Cardiac muscle cell (in vitro differentiated cells and primary cell): ENCODE data around the gene GATB. TPM values are rescaled to one million over a fixed set of nuclear protein-coding genes. Genes with fewer than 3 reads are reported as not detected.

Experiments
- DNase-seq, 2 donors: peaks; one replicate each; pipeline versions ENCODE4 v3.0.0 to v3.0.0-alpha.2; 2010 to 2017; ENCODE audit warnings: low read depth in 1 of 2, low spot score in 1 of 2
- H3K27ac ChIP-seq: fragments of 200-600 bp; sonication (generic); 2 replicates; pipeline ENCODE4 v1.5.1; 2016
- H3K27me3 ChIP-seq: fragments of 200-600 bp; sonication (generic); 2 replicates; pipeline ENCODE4 v1.6.0; 2016; ENCODE audit warnings: control low read depth
- H3K36me3 ChIP-seq: fragments of 200-600 bp; sonication (generic); 2 replicates; pipeline ENCODE4 v1.5.1; 2016; ENCODE audit warnings: control low read depth
- H3K4me1 ChIP-seq: fragments of 200-600 bp; sonication (generic); 2 replicates; pipeline ENCODE4 v1.8.1; 2017; ENCODE audit warnings: low read depth, mild to moderate bottlenecking, mixed run types
- H3K4me3 ChIP-seq: fragments of 200-600 bp; sonication (generic); 2 replicates; pipeline ENCODE4 v1.5.1; 2016; ENCODE audit warnings: mild to moderate bottlenecking
- H3K9me3 ChIP-seq: fragments of 200-600 bp; sonication (generic); 2 replicates; pipeline ENCODE4 v1.5.1; 2017; ENCODE audit warnings: low read depth, mild to moderate bottlenecking, control low read depth
- polyA plus RNA-seq: library from polyadenylated mRNA; unstranded; fragments of >200 nt; fragmentation: Nextera tagmentation; extraction: Ambion mirVana; gene quantifications from 2 replicates; pipeline ENCODE4 v1.2.1, GENCODE V29; 2016
- total RNA-seq: library from RNA; depleted of rRNA; stranded (reverse); fragments of >200 nt; gene quantifications from 2 replicates; pipeline ENCODE4 v1.2.3, GENCODE V29; 2016
- TF ChIP-seq, protein P1 (sequence below): IDR thresholded peaks from 2 replicates; pipeline ENCODE4 v1.5.1; 2012; ENCODE audit warnings: low read depth, mild to moderate bottlenecking, low read length

The GATB gene
- total and polyA plus RNA-seq, 2 experiments from 2014 or later, result 24.4 to 45.3 TPM

DNA sequence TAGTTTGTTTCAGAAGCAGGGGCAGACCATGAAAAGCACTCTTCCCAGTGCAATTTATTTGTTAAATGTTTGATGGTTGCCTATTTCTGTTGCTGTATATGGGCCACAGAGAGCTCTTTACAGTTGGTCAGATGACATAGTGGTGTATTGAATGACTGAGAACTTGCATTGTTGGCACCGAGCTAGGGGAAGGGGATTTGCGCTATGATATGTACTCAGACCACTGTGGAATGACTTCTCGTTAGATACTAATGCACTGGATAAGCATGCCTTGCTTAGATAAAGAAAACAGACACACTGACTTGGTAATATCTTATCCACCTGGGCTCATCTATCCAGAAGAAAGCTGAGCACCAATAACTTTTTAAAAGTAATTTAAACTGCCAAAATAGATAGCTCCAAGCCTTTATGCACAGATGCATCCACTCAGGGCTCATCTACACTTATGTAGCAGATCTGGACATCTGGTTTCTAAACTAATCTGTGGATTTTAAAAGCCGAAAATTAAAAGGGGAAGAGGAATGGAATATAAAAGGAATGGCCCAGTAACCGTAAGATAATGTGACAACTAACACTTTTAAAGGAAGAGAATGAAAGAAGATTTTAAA, 132.7 kb downstream of the GATB start:
- Histone ChIP-seq H3K9me3 (no peaks in the 10 kb centered on the region), H3K36me3 (no peaks in the 10 kb centered on the region), H3K27ac (no peak overlapping the region), H3K27me3 (no peaks in the 10 kb centered on the region), H3K4me3 (no peak overlapping the region), H3K4me1 (no peaks in the 10 kb centered on the region)
- TF ChIP-seq, protein P1, sequence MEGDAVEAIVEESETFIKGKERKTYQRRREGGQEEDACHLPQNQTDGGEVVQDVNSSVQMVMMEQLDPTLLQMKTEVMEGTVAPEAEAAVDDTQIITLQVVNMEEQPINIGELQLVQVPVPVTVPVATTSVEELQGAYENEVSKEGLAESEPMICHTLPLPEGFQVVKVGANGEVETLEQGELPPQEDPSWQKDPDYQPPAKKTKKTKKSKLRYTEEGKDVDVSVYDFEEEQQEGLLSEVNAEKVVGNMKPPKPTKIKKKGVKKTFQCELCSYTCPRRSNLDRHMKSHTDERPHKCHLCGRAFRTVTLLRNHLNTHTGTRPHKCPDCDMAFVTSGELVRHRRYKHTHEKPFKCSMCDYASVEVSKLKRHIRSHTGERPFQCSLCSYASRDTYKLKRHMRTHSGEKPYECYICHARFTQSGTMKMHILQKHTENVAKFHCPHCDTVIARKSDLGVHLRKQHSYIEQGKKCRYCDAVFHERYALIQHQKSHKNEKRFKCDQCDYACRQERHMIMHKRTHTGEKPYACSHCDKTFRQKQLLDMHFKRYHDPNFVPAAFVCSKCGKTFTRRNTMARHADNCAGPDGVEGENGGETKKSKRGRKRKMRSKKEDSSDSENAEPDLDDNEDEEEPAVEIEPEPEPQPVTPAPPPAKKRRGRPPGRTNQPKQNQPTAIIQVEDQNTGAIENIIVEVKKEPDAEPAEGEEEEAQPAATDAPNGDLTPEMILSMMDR, result no peak
- DNase-seq, result no peak

DNA sequence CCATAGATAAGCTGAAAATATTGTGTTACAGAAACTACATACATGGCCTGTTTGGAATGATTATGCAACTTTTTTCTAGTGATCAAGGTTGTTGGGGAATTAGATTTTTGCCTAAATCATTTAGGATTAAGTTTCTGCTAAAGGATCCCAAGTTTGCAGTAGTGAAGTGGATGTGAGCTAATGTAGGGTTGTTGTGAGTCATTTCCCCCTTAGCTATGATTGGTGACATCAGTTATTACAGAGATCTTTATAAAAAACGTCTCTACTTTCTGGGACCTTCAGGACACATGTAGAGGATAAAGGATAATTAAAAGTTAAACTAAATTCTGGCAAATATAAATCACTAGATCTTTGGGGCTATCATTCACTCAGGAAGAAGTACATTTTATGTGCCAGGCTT, 133.3 kb downstream of the GATB start:
- no peak overlapping the region for H3K27ac ChIP-seq
- H3K4me1 ChIP-seq, result no peaks in the 10 kb centered on the region
- H3K4me3 ChIP-seq, result no peak overlapping the region
- H3K27me3 ChIP-seq, result no peaks in the 10 kb centered on the region
- DNase-seq, result no peak
- H3K9me3 ChIP-seq, result no peaks in the 10 kb centered on the region
- H3K36me3 ChIP-seq, result no peaks in the 10 kb centered on the region
- TF ChIP-seq, protein P1, result no peak

DNA sequence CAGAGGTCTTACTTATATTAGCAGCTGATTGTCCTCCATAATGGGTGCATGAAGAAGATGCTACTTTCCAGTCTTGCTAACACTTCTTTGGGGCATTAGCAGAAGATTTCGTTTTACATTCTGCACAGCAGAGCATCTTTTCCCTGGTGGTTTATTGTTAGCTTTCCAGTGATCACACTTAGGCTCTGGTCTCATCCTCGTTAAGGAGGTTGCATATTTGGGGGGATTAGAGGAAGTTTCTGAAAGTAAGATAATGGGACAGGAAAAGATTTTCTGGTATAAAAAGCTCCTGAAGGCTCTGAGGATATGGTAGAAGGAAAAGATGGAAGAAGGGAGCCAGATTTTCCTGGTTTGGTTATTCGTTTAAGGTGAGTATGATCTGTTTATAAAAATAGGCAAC, 134.1 kb downstream of the GATB start:
- no peaks in the 10 kb centered on the region for H3K36me3 ChIP-seq
- TF ChIP-seq, protein P1, result no peak
- H3K27ac ChIP-seq, result no peak overlapping the region
- no peak for DNase-seq
- no peak overlapping the region for H3K4me3 ChIP-seq
- H3K27me3 ChIP-seq, result no peaks in the 10 kb centered on the region
- H3K4me1 ChIP-seq, result no peaks in the 10 kb centered on the region
- H3K9me3 ChIP-seq, result no peaks in the 10 kb centered on the region

DNA sequence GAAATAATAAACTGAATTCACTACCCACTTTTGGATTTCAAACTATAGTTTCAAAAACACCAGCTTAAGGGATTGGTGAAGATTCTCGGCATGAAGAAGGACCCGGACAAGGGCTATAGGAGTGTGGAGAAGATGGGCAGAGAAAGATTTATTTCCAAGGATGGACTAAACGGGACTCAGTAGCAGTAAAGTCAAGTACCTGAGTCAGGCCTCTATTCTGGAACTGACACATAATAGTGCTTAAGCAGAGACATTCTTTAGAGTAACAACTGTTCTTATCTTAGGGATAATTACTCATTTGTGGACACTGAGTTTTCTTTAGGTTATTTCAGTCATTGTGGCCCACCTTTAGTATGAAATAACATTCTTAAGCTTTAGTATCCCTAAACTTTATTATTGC, 134.6 kb downstream of the GATB start:
- Histone ChIP-seq H3K27me3 (no peaks in the 10 kb centered on the region), H3K36me3 (no peaks in the 10 kb centered on the region), H3K27ac (no peak overlapping the region), H3K4me1 (no peaks in the 10 kb centered on the region), H3K4me3 (no peak overlapping the region), H3K9me3 (no peaks in the 10 kb centered on the region)
- no peak for DNase-seq
- TF ChIP-seq, protein P1, result no peak

DNA sequence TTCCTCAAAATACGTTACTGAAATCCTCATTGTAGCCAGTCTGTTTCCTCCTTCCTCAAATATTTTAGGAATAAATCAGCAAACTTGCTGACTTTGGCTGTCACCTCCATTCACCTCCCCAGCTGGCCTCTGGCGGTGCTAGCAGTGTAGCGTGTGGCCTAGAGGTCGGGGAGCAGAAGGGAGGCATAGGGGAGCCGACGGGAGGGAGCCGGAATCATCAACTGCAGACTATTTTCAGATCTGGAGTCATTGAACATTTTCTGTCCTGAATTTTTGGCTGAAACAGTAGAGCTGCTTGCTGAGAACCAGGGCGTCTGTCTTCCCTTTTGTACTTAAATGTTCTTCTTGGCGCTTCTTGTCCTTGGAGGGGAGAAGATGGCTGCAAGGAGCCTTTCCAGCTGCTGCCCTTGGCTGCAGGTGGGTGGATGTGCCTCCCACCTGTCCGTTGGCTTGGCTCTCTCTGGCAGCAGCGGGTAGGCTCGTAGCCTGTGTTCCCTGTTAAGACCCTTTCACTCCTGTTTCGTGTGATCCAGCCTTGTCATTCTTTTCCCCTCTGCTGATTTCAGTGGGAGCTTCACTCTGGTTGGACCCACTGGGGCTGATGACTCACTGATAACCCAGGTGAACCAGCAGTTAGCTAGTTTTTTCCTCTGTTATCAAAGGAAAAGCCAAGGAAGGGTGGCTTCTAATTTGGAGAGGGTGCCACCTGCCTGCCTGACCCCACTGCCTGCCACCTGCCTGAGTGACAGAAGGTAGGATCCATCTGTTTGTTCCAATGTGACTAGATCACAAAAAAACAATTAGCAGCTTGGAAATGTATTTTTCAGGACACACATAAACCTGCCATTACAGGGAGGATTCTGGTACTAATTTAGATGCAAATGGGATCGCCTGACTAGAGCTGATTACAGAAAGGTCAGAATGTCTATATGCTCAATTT, 135.9 kb downstream of the GATB start:
- H3K4me1 ChIP-seq, result no peaks in the 10 kb centered on the region
- DNase-seq, result peak in 1 of 2 donors; percentile 9
- H3K4me3 ChIP-seq, result no peak overlapping the region
- H3K36me3 ChIP-seq, result no peaks in the 10 kb centered on the region
- TF ChIP-seq, protein P1, result no peak
- no peak overlapping the region for H3K27ac ChIP-seq
- no peaks in the 10 kb centered on the region for H3K27me3 ChIP-seq
- H3K9me3 ChIP-seq, result no peaks in the 10 kb centered on the region
